CD4-positive, alpha-beta T cell treated with Interleukin-15 for 1 hour (primary cell): ENCODE results near the gene MYH3.
"Not testable (repeated sequence)": the region's sequence is repeated elsewhere in the genome, so short reads cannot be mapped to it uniquely, and the experiment has no call there.

Experiments
- DNase-seq: peaks from one replicate; pipeline ENCODE4 v3.0.0-alpha.2; 2020

Gene MYH3

GRCh38 chr17:10657148-10657547, at the start of gene MYH3:
MYH3 (minus strand) TSS chr17:10657309; CDS start chr17:10655064, 2,245 bp downstream.
- DNase-seq = no peak

GRCh38 chr17:10705727-10706126, 48.6 kb upstream of the MYH3 start:
- DNase-seq = no peak

GRCh38 chr17:10702574-10702973, 45.5 kb upstream of the MYH3 start:
- DNase-seq = no peak

- peak; percentile 18 for DNase-seq
These were observed 42.7 kb upstream of the MYH3 start for GRCh38 chr17:10699856-10700255.

- DNase-seq = no peak
These were observed 41.1 kb upstream of the MYH3 start for GRCh38 chr17:10698096-10698818.

- peak; percentile 92 for DNase-seq
These were observed 40.3 kb upstream of the MYH3 start, which contains the start of the genes ADPRM and SCO1 for GRCh38 chr17:10697092-10698081. ADPRM (plus strand) TSS chr17:10697594; CDS start chr17:10704927, 7,333 bp downstream. SCO1 (minus strand) TSS chr17:10697533; CDS start chr17:10697507, 26 bp downstream.

GRCh38 chr17:10695875-10696407, 38.8 kb upstream of the MYH3 start:
- not testable (repeated sequence) for DNase-seq

- DNase-seq = no peak
These were observed 30.4 kb upstream of the MYH3 start for GRCh38 chr17:10687499-10687898.

GRCh38 chr17:10683853-10684252, 26.7 kb upstream of the MYH3 start:
- DNase-seq = no peak

GRCh38 chr17:10681866-10682446, 24.8 kb upstream of the MYH3 start:
- no peak for DNase-seq

GRCh38 chr17:10674704-10675103, 17.6 kb upstream of the MYH3 start:
- no peak for DNase-seq

- DNase-seq = no peak
These were observed 16.2 kb upstream of the MYH3 start for GRCh38 chr17:10673312-10673711.

- DNase-seq = no peak
These were observed 11.7 kb upstream of the MYH3 start for GRCh38 chr17:10668775-10669174.

- DNase-seq = no peak
These were observed 9.8 kb upstream of the MYH3 start for GRCh38 chr17:10666906-10667305.

GRCh38 chr17:10664571-10664970, 7.5 kb upstream of the MYH3 start:
- no peak for DNase-seq

GRCh38 chr17:10663231-10663630, 6.1 kb upstream of the MYH3 start:
- DNase-seq = no peak

- no peak for DNase-seq
These were observed 4.3 kb upstream of the MYH3 start for GRCh38 chr17:10661437-10661836.

GRCh38 chr17:10657879-10658278, 770 bp upstream of the MYH3 start:
- no peak for DNase-seq

GRCh38 chr17:10653987-10654386, 3.1 kb downstream of the MYH3 start:
- no peak for DNase-seq

GRCh38 chr17:10652984-10653659, 4.0 kb downstream of the MYH3 start:
- no peak for DNase-seq

GRCh38 chr17:10651927-10652326, 5.2 kb downstream of the MYH3 start:
- no peak for DNase-seq

GRCh38 chr17:10649602-10650001, 7.5 kb downstream of the MYH3 start:
- DNase-seq = no peak
